GM23338 (cell line): ENCODE measurements around the gene PSMD13. TPM values are rescaled to one million over a fixed set of nuclear protein-coding genes. Genes with fewer than 3 reads are reported as not detected.

ENCODE experiments used
- ATAC-seq: fragments of 200-7000 bp; cut with Tn5 transposase; 3 replicates; pipeline ENCODE4 v1.9.1; 2020
- DNase-seq: peaks from one replicate; pipeline ENCODE4 v3.0.0-alpha.2; 2015; ENCODE audit warnings: low spot score
- H2AFZ ChIP-seq: fragments of 200-600 bp; sonication (generic); 2 replicates; pipeline ENCODE4 v1.8.0; 2016; ENCODE audit warnings: antibody characterized with exemption, mild to moderate bottlenecking, moderate library complexity
- H3F3A ChIP-seq: fragments of 200-600 bp; sonication (generic); replicated peaks from 2 replicates; pipeline ENCODE4 v1.8.0; 2017; ENCODE audit warnings: antibody characterized with exemption, mixed run types, low read depth
- H3K27ac ChIP-seq: fragments of 200-600 bp; sonication (generic); 2 replicates; pipeline ENCODE4 v1.6.1; 2016; ENCODE audit warnings: low read depth
- H3K27me3 ChIP-seq: fragments of 200-600 bp; sonication (generic); 2 replicates; pipeline ENCODE4 v1.8.0; 2016; ENCODE audit warnings: mild to moderate bottlenecking, mixed run types, moderate library complexity; ENCODE audit not compliant: insufficient read depth
- H3K36me3 ChIP-seq: fragments of 200-600 bp; sonication (generic); 2 replicates; pipeline ENCODE4 v1.8.0; 2016; ENCODE audit warnings: mild to moderate bottlenecking; ENCODE audit not compliant: insufficient read depth
- H3K4me1 ChIP-seq: fragments of 200-600 bp; sonication (generic); 2 replicates; pipeline ENCODE4 v1.8.0; 2016; ENCODE audit warnings: mild to moderate bottlenecking, moderate library complexity; ENCODE audit not compliant: insufficient read depth
- H3K4me2 ChIP-seq: fragments of 200-600 bp; sonication (generic); 2 replicates; pipeline ENCODE4 v1.7.1; 2017; ENCODE audit warnings: mixed run types
- H3K4me3 ChIP-seq: fragments of 200-600 bp; sonication (generic); 2 replicates; pipeline ENCODE4 v1.6.1; 2016; ENCODE audit warnings: mixed run types
- H3K79me2 ChIP-seq: fragments of 200-600 bp; sonication (generic); replicated peaks from 2 replicates; pipeline ENCODE4 v1.8.0; 2017; ENCODE audit warnings: mild to moderate bottlenecking; ENCODE audit not compliant: insufficient read depth
- H3K9me2 ChIP-seq: fragments of 200-600 bp; sonication (generic); 2 replicates; pipeline ENCODE4 v1.8.0; 2017; ENCODE audit not compliant: insufficient read depth
- H4K20me1 ChIP-seq: fragments of 200-600 bp; sonication (generic); replicated peaks from 2 replicates; pipeline ENCODE4 v1.8.0; 2017; ENCODE audit warnings: mild to moderate bottlenecking; ENCODE audit not compliant: insufficient read depth
- H3K27ac Mint-ChIP-seq: 2 replicates; pipeline ENCODE4 v1.8.0; 2020; ENCODE audit warnings: inconsistent platforms, mild to moderate bottlenecking, moderate library complexity, mixed read lengths
- H3K27me3 Mint-ChIP-seq: 3 replicates; pipeline ENCODE4 v1.8.0; 2022; ENCODE audit warnings: low read depth, mild to moderate bottlenecking, moderate library complexity, mixed read lengths, inconsistent platforms; ENCODE audit not compliant: insufficient read depth, poor library complexity
- H3K36me3 Mint-ChIP-seq: 3 replicates; pipeline ENCODE4 v1.8.0; 2021; ENCODE audit warnings: low read depth, mild to moderate bottlenecking, inconsistent platforms, moderate library complexity, mixed read lengths
- H3K4me1 Mint-ChIP-seq: 3 replicates; pipeline ENCODE4 v1.8.0; 2020; ENCODE audit warnings: mild to moderate bottlenecking, inconsistent platforms, mixed read lengths
- H3K4me3 Mint-ChIP-seq: 3 replicates; pipeline ENCODE4 v1.8.0; 2021; ENCODE audit warnings: moderate library complexity, mild to moderate bottlenecking, inconsistent platforms, mixed read lengths
- H3K9me3 Mint-ChIP-seq: 3 replicates; pipeline ENCODE4 v1.8.0; 2020; ENCODE audit warnings: moderate library complexity, mild to moderate bottlenecking, inconsistent platforms, mixed read lengths
- CREB1 ChIP-seq: fragments of 250-450 bp; sonication (Bioruptor Pico); IDR thresholded peaks from 2 replicates; pipeline ENCODE4 v1.5.0; 2020; ENCODE audit warnings: low read depth, mild to moderate bottlenecking, moderate library complexity
- CTCF ChIP-seq, 2 experiments: fragments of 200-600 bp in 1 of 2; sonication (generic) in 1 of 2; conservative IDR thresholded peaks; 2 replicates each; pipeline versions ENCODE4 v1.5.1 to v1.6.1; 2016 to 2017; ENCODE audit warnings: antibody characterized with exemption in 2 of 2, low read depth in 2 of 2, mild to moderate bottlenecking in 2 of 2, moderate library complexity in 1 of 2
- EZH2phosphoT487 ChIP-seq: fragments of 200-600 bp; sonication (generic); IDR thresholded peaks from one replicate; pipeline ENCODE4 v1.8.1; 2018; ENCODE audit warnings: antibody characterized with exemption; ENCODE audit not compliant: unreplicated experiment
- POLR2AphosphoS5 ChIP-seq: IDR thresholded peaks from 2 replicates; pipeline ENCODE4 v1.6.1; 2016; ENCODE audit warnings: antibody characterized with exemption, low read depth
- REST ChIP-seq: IDR thresholded peaks from one replicate; pipeline ENCODE4 v1.6.1; 2018; ENCODE audit warnings: antibody characterized with exemption; ENCODE audit not compliant: unreplicated experiment
- ZNF462 ChIP-seq: fragments of 250-450 bp; sonication (Bioruptor Pico); IDR thresholded peaks from 2 replicates; pipeline ENCODE4 v1.5.0; 2020; ENCODE audit warnings: mild to moderate bottlenecking, moderate library complexity
- polyA plus RNA-seq: library from polyadenylated mRNA; unstranded; fragments of >200 nt; fragmentation: Nextera tagmentation; extraction: Ambion mirVana; gene quantifications from 2 replicates; pipeline ENCODE4 v1.2.1, GENCODE V29; 2016
- total RNA-seq: library from RNA; depleted of rRNA; stranded (reverse); fragments of >200 nt; shearing (Covaris generic); gene quantifications from 2 replicates; pipeline ENCODE4 v1.2.3, GENCODE V29; 2014

Gene PSMD13
- total and polyA plus RNA-seq, 2 experiments from 2014 or later = 111 to 114 TPM

- Histone ChIP-seq H3K27ac (no peak overlapping the region), H3F3A (peaks cover 9% of the 10 kb centered on the region), H3K27me3 (no peaks in the 10 kb centered on the region), H3K4me3 (peak overlapping the region; percentile 96), H3K79me2 (peaks cover 27% of the 10 kb centered on the region), H3K9me2 (no peaks in the 10 kb centered on the region), H4K20me1 (peaks cover 4% of the 10 kb centered on the region), H3K36me3 (peaks cover 3% of the 10 kb centered on the region; the same call in 1 of the 2 replicates), H3K4me2 (peak overlapping the region; percentile 100), H3K4me1 (peaks cover 12% of the 10 kb centered on the region; the same call in 1 of the 2 replicates), H2AFZ (no peak overlapping the region)
- H3K36me3 Mint-ChIP-seq = peaks cover 44% of the 10 kb centered on the region
- ATAC-seq = peak; percentile 34
- H3K27ac Mint-ChIP-seq = 0 out of 2 replicates have a peak overlapping the region, but pooled peaks have one; percentile 77
- TF ChIP-seq CTCF (conservative IDR thresholded peaks at IDR 0.05; ENCODE audit: low read depth in 2 of 2) = no peak
- TF ChIP-seq REST = peak; percentile 7
- peaks cover 8% of the 10 kb centered on the region; the same call in 2 of the 3 replicates for H3K4me1 Mint-ChIP-seq
- DNase-seq = peak; percentile 27
- peaks cover 16% of the 10 kb centered on the region for H3K27me3 Mint-ChIP-seq
- peak overlapping the region; percentile 99 for H3K4me3 Mint-ChIP-seq
- no peaks in the 10 kb centered on the region for H3K9me3 Mint-ChIP-seq
Measured at GRCh38 chr11:206526-207207, 30.1 kb upstream of the PSMD13 start.

- peaks cover 16% of the 10 kb centered on the region for H3K27me3 Mint-ChIP-seq
- peak within 1 kb of the TSS; percentile 99 for H3K4me3 Mint-ChIP-seq
- Histone ChIP-seq H3K27ac (peak within 1 kb of the TSS; percentile 99), H3K79me2 (peaks cover 27% of the 10 kb centered on the region), H3K4me2 (peak within 1 kb of the TSS; percentile 100), H3F3A (peaks cover 9% of the 10 kb centered on the region), H2AFZ (0 out of 2 replicates have a peak within 1 kb of the TSS, but pooled peaks have one; percentile 86), H4K20me1 (peaks cover 4% of the 10 kb centered on the region), H3K36me3 (peaks cover 5% of the 10 kb centered on the region), H3K27me3 (no peaks in the 10 kb centered on the region), H3K9me2 (no peaks in the 10 kb centered on the region), H3K4me1 (peaks cover 12% of the 10 kb centered on the region; the same call in 1 of the 2 replicates), H3K4me3 (peak within 1 kb of the TSS; percentile 96)
- ATAC-seq (peak; percentile 79), DNase-seq (peak; percentile 98)
- H3K36me3 Mint-ChIP-seq = peaks cover 50% of the 10 kb centered on the region
- H3K27ac Mint-ChIP-seq = peak within 1 kb of the TSS; percentile 99
- no peaks in the 10 kb centered on the region for H3K9me3 Mint-ChIP-seq
- H3K4me1 Mint-ChIP-seq = peaks cover 8% of the 10 kb centered on the region; the same call in 2 of the 3 replicates
- TF ChIP-seq ZNF462 (CRISPR knock-in tag) (no peak), EZH2phosphoT487 (no peak), POLR2AphosphoS5 (peak; percentile 95), CREB1 (CRISPR knock-in tag) (peak; percentile 88)
Measured at GRCh38 chr11:207208-207862, 29.4 kb upstream of the PSMD13 start, which contains the start of the genes BET1L and RIC8A. TSS of gene BET1L (minus strand) at chr11:207399. CDS start at chr11:207321, 78 bp downstream. TSS of gene RIC8A (plus strand) at chr11:207708. CDS start at chr11:208855, 1,147 bp downstream.
